ENCODE results near the gene SLIT3.

SLIT3 gene

DNA sequence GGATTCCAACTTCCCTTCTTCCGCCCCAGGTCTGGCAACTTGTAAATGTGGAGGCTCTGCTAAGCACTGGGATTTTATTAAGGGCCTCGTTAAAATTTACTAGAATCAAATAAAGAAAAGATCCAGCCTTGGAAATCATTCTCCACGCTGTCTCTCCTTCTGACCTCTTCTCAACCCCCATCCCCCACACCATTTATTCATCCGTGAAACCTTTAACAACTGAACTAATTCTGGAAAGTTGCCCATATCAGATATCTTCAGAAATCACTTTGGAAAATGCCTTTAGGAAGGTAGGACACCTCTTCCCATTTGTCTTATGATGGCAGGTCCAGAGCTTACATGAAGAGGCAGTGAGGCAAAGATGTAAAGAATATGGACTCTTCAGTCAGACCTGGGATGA lies 288.5 kb downstream of the SLIT3 start:
- Histone ChIP-seq H3K9me3 (ENCODE audit: control insufficient read depth, low read length) (no peaks in the 10 kb centered on the region), H3K27me3 (ENCODE audit: control insufficient read depth, insufficient read depth, low read length) (no peaks in the 10 kb centered on the region), H2AFZ (no peak overlapping the region), H3K4me1 (peaks cover 29% of the 10 kb centered on the region), H3K9ac (no peak overlapping the region), H3K27ac (no peak overlapping the region), H3K4me3 (ENCODE audit: low read depth, low read length) (peak overlapping the region; percentile 9), H3K36me3 (ENCODE audit: control insufficient read depth, insufficient read depth, low read length) (no peaks in the 10 kb centered on the region), H3K79me2 (peaks cover 9% of the 10 kb centered on the region), H3K4me2 (ENCODE audit: low read length) (peak overlapping the region; percentile 18)
- no peak for TF ChIP-seq CTCF (IDR thresholded peaks at IDR 0.05)

DNA sequence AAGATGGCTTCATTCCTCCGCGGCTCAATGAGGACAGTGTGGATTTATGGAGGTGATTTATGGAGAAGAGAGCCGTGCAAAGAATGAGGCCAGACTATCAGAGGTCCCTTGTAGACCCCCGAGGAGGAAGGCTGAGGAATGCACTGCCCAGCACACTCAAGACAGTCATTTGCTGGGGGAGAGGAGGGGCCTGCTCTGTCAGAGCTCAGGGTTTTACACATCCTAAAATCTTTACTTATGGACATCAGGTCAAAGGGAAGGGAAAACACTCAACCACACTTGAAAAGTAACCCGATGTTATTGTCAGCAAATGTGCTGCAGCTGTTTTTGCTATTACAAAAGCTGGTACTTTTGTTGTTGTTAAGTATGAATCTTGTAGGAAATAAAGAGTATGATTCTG lies 289.5 kb downstream of the SLIT3 start:
- Histone ChIP-seq H3K4me1 (peaks cover 29% of the 10 kb centered on the region), H3K4me3 (ENCODE audit: low read depth, low read length) (no peak overlapping the region), H3K4me2 (ENCODE audit: low read length) (no peak overlapping the region), H3K79me2 (peaks cover 6% of the 10 kb centered on the region), H3K27ac (no peak overlapping the region), H3K27me3 (ENCODE audit: control insufficient read depth, insufficient read depth, low read length) (no peaks in the 10 kb centered on the region), H3K9me3 (ENCODE audit: control insufficient read depth, low read length) (no peaks in the 10 kb centered on the region), H3K9ac (no peak overlapping the region), H3K36me3 (ENCODE audit: control insufficient read depth, insufficient read depth, low read length) (no peaks in the 10 kb centered on the region), H2AFZ (no peak overlapping the region)
- TF ChIP-seq CTCF (IDR thresholded peaks at IDR 0.05), result no peak

- H3K9me3 ChIP-seq (ENCODE audit: control insufficient read depth, low read length), result no peaks in the 10 kb centered on the region
- H3K9ac ChIP-seq, result no peak overlapping the region
- no peak for TF ChIP-seq CTCF (IDR thresholded peaks at IDR 0.05)
- H3K36me3 ChIP-seq (ENCODE audit: control insufficient read depth, insufficient read depth, low read length), result no peaks in the 10 kb centered on the region
- peaks cover 6% of the 10 kb centered on the region for H3K79me2 ChIP-seq
- no peak overlapping the region for H3K4me2 ChIP-seq (ENCODE audit: low read length)
- peaks cover 29% of the 10 kb centered on the region for H3K4me1 ChIP-seq
- H2AFZ ChIP-seq, result no peak overlapping the region
- no peak overlapping the region for H3K4me3 ChIP-seq (ENCODE audit: low read depth, low read length)
- H3K27ac ChIP-seq, result no peak overlapping the region
- H3K27me3 ChIP-seq (ENCODE audit: control insufficient read depth, insufficient read depth, low read length), result no peaks in the 10 kb centered on the region
Measured at GRCh38 chr5:169011009-169011408, 289.9 kb downstream of the SLIT3 start.

GRCh38 chr5:169009123-169009522 lies 291.8 kb downstream of the SLIT3 start:
- no peak overlapping the region for H2AFZ ChIP-seq
- no peak overlapping the region for H3K9ac ChIP-seq
- H3K4me1 ChIP-seq, result peaks cover 37% of the 10 kb centered on the region
- H3K36me3 ChIP-seq (ENCODE audit: control insufficient read depth, insufficient read depth, low read length), result no peaks in the 10 kb centered on the region
- no peaks in the 10 kb centered on the region for H3K27me3 ChIP-seq (ENCODE audit: control insufficient read depth, insufficient read depth, low read length)
- no peak overlapping the region for H3K27ac ChIP-seq
- H3K4me3 ChIP-seq (ENCODE audit: low read depth, low read length), result no peak overlapping the region
- peaks cover 6% of the 10 kb centered on the region for H3K79me2 ChIP-seq
- TF ChIP-seq CTCF (IDR thresholded peaks at IDR 0.05), result no peak
- H3K9me3 ChIP-seq (ENCODE audit: control insufficient read depth, low read length), result no peaks in the 10 kb centered on the region
- H3K4me2 ChIP-seq (ENCODE audit: low read length), result no peak overlapping the region
